Fibroblast of mammary gland (primary cell): Measurements from ENCODE around the gene CHFR.
A peak's percentile ranks its signal among the peaks of the same experiment; 100 is the strongest.
"Not testable (repeated sequence)": the region's sequence is repeated elsewhere in the genome, so short reads cannot be mapped to it uniquely, and the experiment has no call there.

ENCODE experiments used
- DNase-seq: peaks from one replicate; pipeline ENCODE4 v3.0.0-alpha.2; 2010; ENCODE audit warnings: low read depth
- H3K4me3 ChIP-seq: 2 replicates; pipeline ENCODE4 v1.5.1; 2011; ENCODE audit warnings: low read depth, mild to moderate bottlenecking, low read length, moderate library complexity; ENCODE audit not compliant: control insufficient read depth
- CTCF ChIP-seq: conservative IDR thresholded peaks from 2 replicates; pipeline ENCODE4 v1.5.1; 2011; ENCODE audit warnings: low read depth, low read length, inconsistent platforms; ENCODE audit not compliant: control insufficient read depth, insufficient read depth

Gene CHFR

GRCh38 chr12:132824053-132824452 lies 63.4 kb downstream of the CHFR start:
- DNase-seq = peak; percentile 45
- TF ChIP-seq CTCF = no peak
- no peak overlapping the region for H3K4me3 ChIP-seq

- no peak for TF ChIP-seq CTCF
- H3K4me3 ChIP-seq = no peak overlapping the region
- DNase-seq = peak; percentile 60
Observed at GRCh38 chr12:132818562-132818961, 68.8 kb downstream of the CHFR start.

- DNase-seq = no peak
- no peak for TF ChIP-seq CTCF
- no peak overlapping the region for H3K4me3 ChIP-seq
Observed at GRCh38 chr12:132814232-132814631, 73.2 kb downstream of the CHFR start.

GRCh38 chr12:132813443-132813842 lies 74.0 kb downstream of the CHFR start:
- DNase-seq = no peak
- TF ChIP-seq CTCF = no peak
- no peak overlapping the region for H3K4me3 ChIP-seq

- H3K4me3 ChIP-seq = no peak overlapping the region
- TF ChIP-seq CTCF = no peak
- DNase-seq = peak; percentile 58
Observed at GRCh38 chr12:132812631-132813305, 74.6 kb downstream of the CHFR start.

- H3K4me3 ChIP-seq = not testable (repeated sequence)
- peak; percentile 42 for TF ChIP-seq CTCF
- DNase-seq = peak; percentile 55
Observed at GRCh38 chr12:132809391-132809790, 78.0 kb downstream of the CHFR start.
